GM12878 (cell line): Measurements from ENCODE around the gene CTSO. TPM values are rescaled to one million over a fixed set of nuclear protein-coding genes. Genes with fewer than 3 reads are reported as not detected.

ENCODE experiments used
- ATAC-seq: fragments of 200-7000 bp; cut with Tn5 transposase; 3 replicates; pipeline ENCODE4 v1.9.1; 2020; ENCODE audit warnings: mild to moderate bottlenecking, moderate library complexity
- BruUV-seq: library from RNA; stranded (reverse); fragments of 400-500 nt; replicated peaks from 2 replicates; lab custom pipeline; 2021; lab: Mats Ljungman, UMichigan
- CTCF ChIA-PET: fragments of 300-600 bp; sonication (Branson Sonifier 250); formaldehyde crosslinking; extraction: SDS; loops from one replicate; lab custom pipeline; 2021; ENCODE audit warnings: inconsistent platforms; lab: Yijun Ruan, JAX
- POLR2A ChIA-PET: fragments of 350-600 bp; formaldehyde crosslinking; extraction: SDS; loops from one replicate; lab custom pipeline; 2021; ENCODE audit warnings: inconsistent platforms; lab: Charles Lee
- RAD21 ChIA-PET: fragments of 300-600 bp; sonication (Branson Sonifier 250); formaldehyde crosslinking; loops from one replicate; lab custom pipeline; 2023; ENCODE audit warnings: antibody characterized with exemption; ENCODE audit not compliant: unreplicated experiment; lab: Charles Lee
- SMC1A ChIA-PET: fragments of 300-600 bp; sonication (Branson Sonifier 250); formaldehyde crosslinking; loops from one replicate; lab custom pipeline; 2023; ENCODE audit not compliant: unreplicated experiment, uncharacterized antibody; lab: Charles Lee
- DNase-seq: peaks from one replicate; pipeline ENCODE4 v3.0.0-alpha.2; 2011; ENCODE audit warnings: low read depth, low spot score
- FAIRE-seq: peaks from 3 replicates; lab custom pipeline; 2011; peaks lifted over from hg19 to GRCh38; lab: Jason Lieb, UNC
- H2AFZ ChIP-seq: 2 replicates; pipeline ENCODE4 v1.6.0; 2011; ENCODE audit warnings: low read depth, low read length, control low read depth; ENCODE audit not compliant: control insufficient read depth
- H3K27ac ChIP-seq: 2 replicates; pipeline ENCODE4 v1.5.1; 2011; ENCODE audit warnings: control low read depth; ENCODE audit not compliant: control insufficient read depth, insufficient read depth
- H3K27me3 ChIP-seq, 2 experiments: replicated peaks in 1 of 2; 2 replicates each; pipeline versions ENCODE4 v1.6.0 to v1.6.1; 2011; ENCODE audit warnings: low read length in 1 of 2; ENCODE audit not compliant: control insufficient read depth in 2 of 2, insufficient read depth in 2 of 2
- H3K36me3 ChIP-seq, 2 experiments: 2 replicates each; pipeline ENCODE4 v1.5.1; 2011; ENCODE audit warnings: low read length in 1 of 2; ENCODE audit not compliant: control insufficient read depth in 2 of 2, insufficient read depth in 2 of 2
- H3K4me1 ChIP-seq: 2 replicates; pipeline ENCODE4 v1.6.1; 2011; ENCODE audit warnings: mild to moderate bottlenecking, low read length, moderate library complexity, mixed read lengths; ENCODE audit not compliant: control insufficient read depth, insufficient read depth
- H3K4me2 ChIP-seq: 2 replicates; pipeline ENCODE4 v1.6.0; 2011; ENCODE audit warnings: control low read depth; ENCODE audit not compliant: control insufficient read depth, insufficient read depth
- H3K4me3 ChIP-seq: fragments of 200-600 bp; sonication (generic); 2 replicates; pipeline ENCODE4 v1.5.1; 2016
- H3K79me2 ChIP-seq: 2 replicates; pipeline ENCODE4 v1.6.0; 2011; ENCODE audit warnings: low read length; ENCODE audit not compliant: control insufficient read depth, insufficient read depth
- H3K9ac ChIP-seq: 2 replicates; pipeline ENCODE4 v1.8.0; 2011; ENCODE audit warnings: low read length, control low read depth, mixed read lengths; ENCODE audit not compliant: control insufficient read depth, insufficient read depth
- H3K9me3 ChIP-seq: replicated peaks from 3 replicates; pipeline ENCODE4 v1.5.1; 2011; ENCODE audit warnings: mild to moderate bottlenecking, low read length; ENCODE audit not compliant: control insufficient read depth, insufficient read depth
- H4K20me1 ChIP-seq: 2 replicates; pipeline ENCODE4 v1.6.0; 2011; ENCODE audit not compliant: control insufficient read depth, insufficient read depth
- CHD1 ChIP-seq: IDR thresholded peaks from 2 replicates; pipeline ENCODE4 v1.6.1; 2012; ENCODE audit warnings: low read depth, low read length, improper control_type of control experiment
- FOXK2 ChIP-seq: fragments of 450-650 bp; IDR thresholded peaks from 2 replicates; pipeline ENCODE4 v1.6.1; 2017; ENCODE audit warnings: mild to moderate bottlenecking, moderate library complexity
- FOXM1 ChIP-seq: IDR thresholded peaks from 2 replicates; pipeline ENCODE4 v1.6.1; 2012; ENCODE audit warnings: low read depth, mild to moderate bottlenecking, inconsistent platforms, low read length, moderate library complexity
- GATAD2B ChIP-seq: fragments of 450-650 bp; conservative IDR thresholded peaks from 2 replicates; pipeline ENCODE4 v1.6.1; 2017; ENCODE audit warnings: low read depth, mild to moderate bottlenecking, moderate library complexity
- MLLT1 ChIP-seq: fragments of 450-650 bp; IDR thresholded peaks from 2 replicates; pipeline ENCODE4 v1.6.1; 2016; ENCODE audit warnings: mild to moderate bottlenecking
- NKRF ChIP-seq: fragments of 450-650 bp; conservative IDR thresholded peaks from 2 replicates; pipeline ENCODE4 v1.6.1; 2017; ENCODE audit warnings: mild to moderate bottlenecking, moderate library complexity
- REST ChIP-seq: IDR thresholded peaks from 2 replicates; pipeline ENCODE4 v1.6.1; 2012; ENCODE audit warnings: mild to moderate bottlenecking, low read depth, low read length
- whole genome bisulfite sequencing: methylation state at CpG from one replicate; pipeline ENCODE4 v1.1.6; 2016; ENCODE audit warnings: low lambda C conversion rate; ENCODE audit not compliant: insufficient replicate concordance, insufficient coverage; ENCODE audit errors: missing lambda C conversion rate; 5-methylcytosine and 5-hydroxymethylcytosine counted together
- in situ Hi-C: fragments of 300-500 bp; cut with MboI; formaldehyde crosslinking; loops from 9 replicates; pipeline ENCODE4 v1.14.3; 2018; ENCODE audit warnings: mixed read lengths
- intact Hi-C: fragments of 100-400 bp; cut with micrococcal nuclease; formaldehyde crosslinking; loops from one replicate; pipeline ENCODE4 v1.14.2; 2022; ENCODE audit not compliant: unreplicated experiment
- polyA plus RNA-seq, 11 experiments: library from polyadenylated mRNA; depleted of rRNA in 4 of 11; unstranded in 6 of 11; stranded (reverse) in 5 of 11; fragments of >200 nt; fragmentation: Nextera tagmentation in 4 of 11; fragmentation: Illumina TruSeq in 1 of 11; extraction: Ambion mirVana in 4 of 11; extraction: Trizol in 1 of 11; gene quantifications; 1 replicate in 1 of 11; 2 replicates in 10 of 11; pipeline versions ENCODE4 v1.2.1 to v1.2.3, GENCODE V29; 2011 to 2016; ENCODE audit warnings: inconsistent platforms in 2 of 11, missing spikeins in 2 of 11, low read depth in 1 of 11
- total RNA-seq, 4 experiments: library from RNA; depleted of rRNA in 3 of 4; stranded (reverse); fragments of >200 nt in 3 of 4; fragmentation: Illumina TruSeq in 1 of 4; extraction: Trizol in 1 of 4; gene quantifications; 2 replicates each; pipeline versions ENCODE4 v1.2.1 to v1.2.3, GENCODE V29; 2013 to 2021

CTSO gene
- total and polyA plus RNA-seq, 10 of the 15 experiments (the other 5 are each of a cell fraction or from before 2014, with no cell fraction given): 3.9 to 9.7 (median 7.0) TPM

- 65% methylated on average over 6 of the region's 6 CpGs for WGBS
- H3K4me3 ChIP-seq: no peak overlapping the region
- no peak overlapping the region for H3K4me2 ChIP-seq
- CTCF ChIA-PET: interaction anchor here (1.1 to 1.8 kb wide), 4 partner anchors 11 to 131 kb away, joined by 3 to 7 read pairs (median 5); partner anchors contain the start of gene CTSO
- no peaks in the 10 kb centered on the region for H3K4me1 ChIP-seq
- no peak overlapping the region for H3K9ac ChIP-seq
- RAD21 ChIA-PET: interaction anchor here (0.7 to 1.8 kb wide), 2 partner anchors 12 to 281 kb away, joined by 3 to 7 read pairs; partner anchors contain the start of gene CTSO
- TF ChIP-seq FOXM1: no peak
- BruUV-seq: no TSS peak
- intact Hi-C loops: no loop called here
- POLR2A ChIA-PET: interaction anchor here (1.0 kb wide), 1 partner anchor 10 kb away, joined by 3 read pairs; no protein-coding TSS in a partner anchor
- ATAC-seq: no peak
- H3K36me3 ChIP-seq: no peaks in the 10 kb centered on the region
- SMC1A ChIA-PET: interaction anchor here (1.0 to 1.4 kb wide), 3 partner anchors 10 to 33 kb away, joined by 3 to 4 read pairs (median 3); partner anchors contain the start of gene CTSO
- no peak overlapping the region for H3K27ac ChIP-seq
- no peaks in the 10 kb centered on the region for H3K9me3 ChIP-seq
- H2AFZ ChIP-seq: no peak overlapping the region
- no peaks in the 10 kb centered on the region for H3K79me2 ChIP-seq
- no peak for DNase-seq
- H4K20me1 ChIP-seq: no peaks in the 10 kb centered on the region
- no peak for FAIRE-seq
- in situ Hi-C loops: no loop called here
- H3K27me3 ChIP-seq: no peaks in the 10 kb centered on the region
Measured at GRCh38 chr4:155941085-155941790, 12.4 kb downstream of the CTSO start.

GRCh38 chr4:155935389-155935986 lies 18.2 kb downstream of the CTSO start:
- FAIRE-seq: no peak
- Histone ChIP-seq H3K27me3 (no peaks in the 10 kb centered on the region), H3K36me3 (no peaks in the 10 kb centered on the region), H3K27ac (no peak overlapping the region), H3K4me1 (no peaks in the 10 kb centered on the region), H4K20me1 (no peaks in the 10 kb centered on the region), H3K9me3 (no peaks in the 10 kb centered on the region), H2AFZ (no peak overlapping the region), H3K9ac (no peak overlapping the region), H3K79me2 (no peaks in the 10 kb centered on the region), H3K4me2 (no peak overlapping the region), H3K4me3 (no peak overlapping the region)
- ATAC-seq: no peak; the same call in 2 of the 3 replicates
- 38% methylated on average over 4 of the region's 4 CpGs for WGBS
- SMC1A ChIA-PET: no interaction called here
- BruUV-seq: no TSS peak
- CTCF ChIA-PET: no interaction called here
- in situ Hi-C loops: no loop called here
- DNase-seq: no peak
- RAD21 ChIA-PET: no interaction called here
- POLR2A ChIA-PET: no interaction called here
- intact Hi-C loops: no loop called here
- TF ChIP-seq MLLT1 (no peak), CHD1 (no peak), NKRF (no peak), GATAD2B (no peak), REST (no peak), FOXK2 (no peak)
